ENCODE measurements around the gene GRIN2A. TPM values are rescaled to one million over a fixed set of nuclear protein-coding genes. Genes with fewer than 3 reads are reported as not detected.

GRIN2A gene
- total and polyA plus RNA-seq, 2 donors, result 0.25 to 1.1 TPM

GRCh38 chr16:9969580-9969979, 212.6 kb downstream of the GRIN2A start:
- WGBS, result 93% methylated on average over 4 of the region's 4 CpGs

DNA sequence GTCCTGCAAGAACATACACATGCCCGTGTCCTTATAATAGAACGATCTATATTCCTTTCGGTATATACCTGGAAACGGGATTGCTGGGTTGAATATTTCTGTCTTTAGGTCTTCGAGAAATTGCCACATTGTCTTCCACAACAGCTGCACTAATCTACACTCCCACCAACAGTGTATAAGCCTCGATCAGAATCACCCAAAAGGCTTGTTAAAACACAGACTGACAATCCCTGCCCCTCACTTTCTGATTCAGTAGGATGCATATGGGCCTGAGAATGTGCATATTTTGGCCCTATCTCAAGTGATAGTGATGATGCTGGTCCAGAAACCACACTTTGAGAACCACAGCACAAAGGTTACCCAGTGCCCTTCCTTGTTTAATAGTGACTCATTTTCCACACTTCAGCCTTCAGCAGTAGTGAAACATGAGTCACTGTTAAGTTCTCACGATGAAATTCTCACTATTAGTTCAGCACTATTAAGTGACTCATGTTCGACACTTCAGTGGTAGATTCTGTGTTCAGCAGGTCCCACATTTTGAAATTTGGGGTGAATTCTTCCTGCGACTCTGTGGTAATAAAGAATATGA, 215.6 kb downstream of the GRIN2A start:
- H3K4me3 ChIP-seq (ENCODE audit: low read length in 2 of 2), result no peak overlapping the region
- no peak for DNase-seq (ENCODE audit: low read depth in 6 of 9, low spot score in 9 of 9)
- H3K9me3 ChIP-seq (ENCODE audit: control insufficient read depth in 2 of 2, insufficient read depth in 1 of 2, low read length in 1 of 2), result no peaks in the 10 kb centered on the region
- no peaks in the 10 kb centered on the region for H3K27me3 ChIP-seq (ENCODE audit: control insufficient read depth in 2 of 2, insufficient read depth in 1 of 2, low read length in 1 of 2)
- WGBS, result 87% methylated on average over 9 of the region's 9 CpGs
- no peaks in the 10 kb centered on the region for H3K4me1 ChIP-seq (ENCODE audit: control insufficient read depth in 2 of 2, insufficient read depth in 2 of 2, low read length in 2 of 2)
- no peaks in the 10 kb centered on the region for H3K36me3 ChIP-seq (ENCODE audit: control insufficient read depth in 2 of 2, insufficient read depth in 2 of 2, low read length in 1 of 2)
- no peak overlapping the region for H3K27ac ChIP-seq (ENCODE audit: low read depth in 1 of 2, low read length in 1 of 2)

More at GRCh38 chr16:9969580-9969979, 212.6 kb downstream of the GRIN2A start:
- Histone ChIP-seq H3K9me3 (ENCODE audit: control insufficient read depth in 2 of 2, insufficient read depth in 1 of 2, low read length in 1 of 2) (no peaks in the 10 kb centered on the region), H3K4me1 (ENCODE audit: control insufficient read depth in 2 of 2, insufficient read depth in 2 of 2, low read length in 2 of 2) (no peaks in the 10 kb centered on the region), H3K4me3 (ENCODE audit: low read length in 2 of 2) (no peak overlapping the region), H3K27me3 (ENCODE audit: control insufficient read depth in 2 of 2, insufficient read depth in 1 of 2, low read length in 1 of 2) (no peaks in the 10 kb centered on the region), H3K36me3 (ENCODE audit: control insufficient read depth in 2 of 2, insufficient read depth in 2 of 2, low read length in 1 of 2) (no peaks in the 10 kb centered on the region), H3K27ac (ENCODE audit: low read depth in 1 of 2, low read length in 1 of 2) (no peak overlapping the region)
- DNase-seq (ENCODE audit: low read depth in 6 of 9, low spot score in 9 of 9), result no peak

GRCh38 chr16:9965079-9965478, 217.1 kb downstream of the GRIN2A start:
- Histone ChIP-seq H3K27me3 (ENCODE audit: control insufficient read depth in 2 of 2, insufficient read depth in 1 of 2, low read length in 1 of 2) (no peaks in the 10 kb centered on the region), H3K9me3 (ENCODE audit: control insufficient read depth in 2 of 2, insufficient read depth in 1 of 2, low read length in 1 of 2) (no peaks in the 10 kb centered on the region), H3K4me3 (ENCODE audit: low read length in 2 of 2) (no peak overlapping the region), H3K4me1 (ENCODE audit: control insufficient read depth in 2 of 2, insufficient read depth in 2 of 2, low read length in 2 of 2) (no peaks in the 10 kb centered on the region), H3K27ac (ENCODE audit: low read depth in 1 of 2, low read length in 1 of 2) (no peak overlapping the region), H3K36me3 (ENCODE audit: control insufficient read depth in 2 of 2, insufficient read depth in 2 of 2, low read length in 1 of 2) (no peaks in the 10 kb centered on the region)
- 75% methylated on average over 3 of the region's 3 CpGs for WGBS
- no peak for DNase-seq (ENCODE audit: low read depth in 6 of 9, low spot score in 9 of 9)

DNA sequence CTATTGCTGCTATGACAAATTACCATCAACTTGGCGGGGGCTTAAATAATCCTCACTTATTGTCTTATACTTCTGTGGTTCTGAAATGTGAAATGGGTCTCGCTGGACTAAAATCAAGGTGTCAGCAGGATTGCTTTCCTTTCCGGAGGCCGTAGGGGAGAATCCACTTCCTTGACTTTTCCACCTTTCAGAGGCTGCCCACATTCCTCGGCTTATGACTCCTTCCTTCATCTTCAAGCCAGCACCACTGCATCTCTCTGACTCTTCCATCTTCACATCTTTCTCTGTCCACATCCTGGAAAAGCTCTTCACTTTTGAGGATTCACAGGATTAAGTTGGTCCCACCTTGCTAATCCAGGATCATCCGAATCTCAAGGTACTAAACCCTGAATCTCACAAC, 217.8 kb downstream of the GRIN2A start:
- Histone ChIP-seq H3K36me3 (ENCODE audit: control insufficient read depth in 2 of 2, insufficient read depth in 2 of 2, low read length in 1 of 2) (no peaks in the 10 kb centered on the region), H3K27ac (ENCODE audit: low read depth in 1 of 2, low read length in 1 of 2) (no peak overlapping the region), H3K4me1 (ENCODE audit: control insufficient read depth in 2 of 2, insufficient read depth in 2 of 2, low read length in 2 of 2) (no peaks in the 10 kb centered on the region), H3K27me3 (ENCODE audit: control insufficient read depth in 2 of 2, insufficient read depth in 1 of 2, low read length in 1 of 2) (no peaks in the 10 kb centered on the region), H3K9me3 (ENCODE audit: control insufficient read depth in 2 of 2, insufficient read depth in 1 of 2, low read length in 1 of 2) (no peaks in the 10 kb centered on the region), H3K4me3 (ENCODE audit: low read length in 2 of 2) (no peak overlapping the region)
- 93% methylated on average over 6 of the region's 6 CpGs for WGBS
- DNase-seq (ENCODE audit: low read depth in 6 of 9, low spot score in 9 of 9), result no peak

DNA sequence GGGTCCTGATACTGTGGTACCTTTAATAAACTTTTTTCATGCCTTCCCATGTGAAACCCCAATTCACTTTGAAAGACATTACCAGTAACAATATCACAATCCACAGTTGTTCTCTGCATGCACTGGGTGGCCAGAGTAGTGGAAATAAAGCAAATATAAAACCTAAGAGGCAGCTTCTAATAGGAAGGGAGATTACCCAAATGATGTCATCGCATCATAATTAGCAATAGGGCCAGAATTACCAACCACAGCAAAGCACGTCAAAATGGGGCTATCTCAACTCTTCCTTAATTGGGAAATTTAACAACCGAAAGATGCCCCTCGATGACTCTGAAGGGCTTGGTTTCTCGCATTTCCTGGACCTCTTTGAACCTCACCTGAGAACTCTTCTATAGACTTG, 224.8 kb downstream of the GRIN2A start:
- Histone ChIP-seq H3K9me3 (ENCODE audit: control insufficient read depth in 2 of 2, insufficient read depth in 1 of 2, low read length in 1 of 2) (no peaks in the 10 kb centered on the region), H3K4me1 (ENCODE audit: control insufficient read depth in 2 of 2, insufficient read depth in 2 of 2, low read length in 2 of 2) (no peaks in the 10 kb centered on the region), H3K4me3 (ENCODE audit: low read length in 2 of 2) (no peak overlapping the region), H3K36me3 (ENCODE audit: control insufficient read depth in 2 of 2, insufficient read depth in 2 of 2, low read length in 1 of 2) (no peaks in the 10 kb centered on the region), H3K27ac (ENCODE audit: low read depth in 1 of 2, low read length in 1 of 2) (no peak overlapping the region), H3K27me3 (ENCODE audit: control insufficient read depth in 2 of 2, insufficient read depth in 1 of 2, low read length in 1 of 2) (no peaks in the 10 kb centered on the region)
- no peak for DNase-seq (ENCODE audit: low read depth in 6 of 9, low spot score in 9 of 9)
- 86% methylated on average over 5 of the region's 5 CpGs for WGBS

GRCh38 chr16:9957002-9957401, 225.2 kb downstream of the GRIN2A start:
- Histone ChIP-seq H3K4me3 (ENCODE audit: low read length in 2 of 2) (no peak overlapping the region), H3K36me3 (ENCODE audit: control insufficient read depth in 2 of 2, insufficient read depth in 2 of 2, low read length in 1 of 2) (no peaks in the 10 kb centered on the region), H3K27ac (ENCODE audit: low read depth in 1 of 2, low read length in 1 of 2) (no peak overlapping the region), H3K4me1 (ENCODE audit: control insufficient read depth in 2 of 2, insufficient read depth in 2 of 2, low read length in 2 of 2) (no peaks in the 10 kb centered on the region), H3K27me3 (ENCODE audit: control insufficient read depth in 2 of 2, insufficient read depth in 1 of 2, low read length in 1 of 2) (no peaks in the 10 kb centered on the region), H3K9me3 (ENCODE audit: control insufficient read depth in 2 of 2, insufficient read depth in 1 of 2, low read length in 1 of 2) (no peaks in the 10 kb centered on the region)
- no peak for DNase-seq (ENCODE audit: low read depth in 6 of 9, low spot score in 9 of 9)

DNA sequence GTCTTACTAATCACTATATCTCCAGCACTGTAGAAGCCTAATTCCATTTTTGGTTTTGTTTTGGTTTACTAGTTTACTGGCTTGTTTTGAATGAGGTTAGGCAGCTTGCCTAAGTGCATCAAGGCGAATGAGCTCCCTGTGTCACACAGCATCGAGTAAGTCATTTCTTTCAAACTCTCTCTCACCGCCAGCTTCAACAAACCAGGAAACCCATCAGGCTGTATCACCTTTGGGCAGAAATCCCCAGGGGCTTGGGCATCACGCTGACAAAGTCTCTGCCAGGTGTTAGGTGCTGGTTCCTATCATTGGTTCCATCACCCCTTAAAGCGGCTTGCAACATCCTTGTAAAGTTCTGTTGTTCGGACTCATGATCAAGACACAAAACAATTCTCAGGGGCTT, 226.6 kb downstream of the GRIN2A start:
- H3K4me3 ChIP-seq (ENCODE audit: low read length in 2 of 2), result no peak overlapping the region
- WGBS, result 81% methylated on average over 6 of the region's 6 CpGs
- H3K27ac ChIP-seq (ENCODE audit: low read depth in 1 of 2, low read length in 1 of 2), result no peak overlapping the region
- no peaks in the 10 kb centered on the region for H3K27me3 ChIP-seq (ENCODE audit: control insufficient read depth in 2 of 2, insufficient read depth in 1 of 2, low read length in 1 of 2)
- no peaks in the 10 kb centered on the region for H3K4me1 ChIP-seq (ENCODE audit: control insufficient read depth in 2 of 2, insufficient read depth in 2 of 2, low read length in 2 of 2)
- no peaks in the 10 kb centered on the region for H3K9me3 ChIP-seq (ENCODE audit: control insufficient read depth in 2 of 2, insufficient read depth in 1 of 2, low read length in 1 of 2)
- H3K36me3 ChIP-seq (ENCODE audit: control insufficient read depth in 2 of 2, insufficient read depth in 2 of 2, low read length in 1 of 2), result no peaks in the 10 kb centered on the region
- DNase-seq (ENCODE audit: low read depth in 6 of 9, low spot score in 9 of 9), result no peak

DNA sequence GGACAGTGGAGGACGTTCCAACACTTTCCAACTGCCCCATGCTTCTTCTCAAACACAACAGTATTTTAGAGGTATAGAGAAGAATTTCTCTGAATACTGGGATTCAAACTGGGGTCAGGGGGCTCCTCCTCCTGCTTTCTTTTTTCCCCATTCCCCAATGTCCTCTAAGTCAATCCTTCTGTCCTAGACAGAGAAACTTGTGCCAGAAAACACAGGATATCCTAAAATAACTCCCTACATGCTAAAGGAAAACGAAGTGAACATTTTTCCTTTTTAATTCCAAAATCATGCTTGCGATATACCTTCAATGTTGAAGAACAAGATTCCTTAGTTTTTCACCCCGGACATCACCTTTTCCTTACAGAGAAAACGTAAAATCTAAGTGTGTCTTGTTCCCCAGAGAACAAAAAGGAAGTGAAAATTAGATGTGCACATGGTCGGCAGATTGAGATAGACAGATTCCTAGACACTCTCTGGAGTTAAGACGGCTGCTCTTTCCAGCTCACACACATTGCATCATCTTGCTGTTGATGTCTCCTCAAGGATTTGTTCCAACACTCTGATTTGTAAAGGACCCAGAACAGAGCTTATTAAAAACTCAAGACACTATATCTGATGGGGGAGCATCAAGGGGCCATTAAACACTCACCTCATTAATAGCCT, 228.2 kb downstream of the GRIN2A start:
- Histone ChIP-seq H3K4me3 (ENCODE audit: low read length in 2 of 2) (no peak overlapping the region), H3K36me3 (ENCODE audit: control insufficient read depth in 2 of 2, insufficient read depth in 2 of 2, low read length in 1 of 2) (no peaks in the 10 kb centered on the region), H3K9me3 (ENCODE audit: control insufficient read depth in 2 of 2, insufficient read depth in 1 of 2, low read length in 1 of 2) (no peaks in the 10 kb centered on the region), H3K4me1 (ENCODE audit: control insufficient read depth in 2 of 2, insufficient read depth in 2 of 2, low read length in 2 of 2) (no peaks in the 10 kb centered on the region), H3K27me3 (ENCODE audit: control insufficient read depth in 2 of 2, insufficient read depth in 1 of 2, low read length in 1 of 2) (no peaks in the 10 kb centered on the region), H3K27ac (ENCODE audit: low read depth in 1 of 2, low read length in 1 of 2) (no peak overlapping the region)
- no peak for DNase-seq (ENCODE audit: low read depth in 6 of 9, low spot score in 9 of 9)
- WGBS, result 67% methylated on average over 7 of the region's 7 CpGs

DNA sequence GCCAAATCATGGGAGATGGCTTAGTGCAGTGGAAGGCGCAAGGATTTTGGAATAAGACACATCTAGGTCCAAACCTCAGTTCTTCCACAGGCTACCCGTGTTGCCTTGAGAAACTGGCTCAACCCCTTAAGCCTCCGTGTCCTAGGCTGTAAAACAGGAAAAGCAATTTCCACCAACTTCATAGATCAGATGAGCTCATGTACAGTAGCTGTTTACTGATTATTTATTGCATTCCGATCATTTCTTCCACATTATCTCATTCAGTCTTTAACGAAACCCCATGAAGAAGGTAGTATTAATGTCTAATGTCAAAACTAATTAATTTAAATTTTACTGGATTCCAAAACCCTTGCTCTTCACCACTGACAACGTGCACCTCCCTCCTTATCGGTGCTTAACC, 231.6 kb downstream of the GRIN2A start:
- Histone ChIP-seq H3K4me3 (ENCODE audit: low read length in 2 of 2) (no peak overlapping the region), H3K36me3 (ENCODE audit: control insufficient read depth in 2 of 2, insufficient read depth in 2 of 2, low read length in 1 of 2) (no peaks in the 10 kb centered on the region), H3K4me1 (ENCODE audit: control insufficient read depth in 2 of 2, insufficient read depth in 2 of 2, low read length in 2 of 2) (no peaks in the 10 kb centered on the region), H3K9me3 (ENCODE audit: control insufficient read depth in 2 of 2, insufficient read depth in 1 of 2, low read length in 1 of 2) (no peaks in the 10 kb centered on the region), H3K27ac (ENCODE audit: low read depth in 1 of 2, low read length in 1 of 2) (no peak overlapping the region), H3K27me3 (ENCODE audit: control insufficient read depth in 2 of 2, insufficient read depth in 1 of 2, low read length in 1 of 2) (no peaks in the 10 kb centered on the region)
- no peak for DNase-seq (ENCODE audit: low read depth in 6 of 9, low spot score in 9 of 9)
- 89% methylated on average over 7 of the region's 7 CpGs for WGBS

All from thymus (tissue), 11 donors.